ENCODE measurements around the gene PLXNC1. TPM values are rescaled to one million over a fixed set of nuclear protein-coding genes. Genes with fewer than 3 reads are reported as not detected.

The PLXNC1 gene
- total RNA-seq, 1 donor from 2014 or later: 3.3 TPM

DNA sequence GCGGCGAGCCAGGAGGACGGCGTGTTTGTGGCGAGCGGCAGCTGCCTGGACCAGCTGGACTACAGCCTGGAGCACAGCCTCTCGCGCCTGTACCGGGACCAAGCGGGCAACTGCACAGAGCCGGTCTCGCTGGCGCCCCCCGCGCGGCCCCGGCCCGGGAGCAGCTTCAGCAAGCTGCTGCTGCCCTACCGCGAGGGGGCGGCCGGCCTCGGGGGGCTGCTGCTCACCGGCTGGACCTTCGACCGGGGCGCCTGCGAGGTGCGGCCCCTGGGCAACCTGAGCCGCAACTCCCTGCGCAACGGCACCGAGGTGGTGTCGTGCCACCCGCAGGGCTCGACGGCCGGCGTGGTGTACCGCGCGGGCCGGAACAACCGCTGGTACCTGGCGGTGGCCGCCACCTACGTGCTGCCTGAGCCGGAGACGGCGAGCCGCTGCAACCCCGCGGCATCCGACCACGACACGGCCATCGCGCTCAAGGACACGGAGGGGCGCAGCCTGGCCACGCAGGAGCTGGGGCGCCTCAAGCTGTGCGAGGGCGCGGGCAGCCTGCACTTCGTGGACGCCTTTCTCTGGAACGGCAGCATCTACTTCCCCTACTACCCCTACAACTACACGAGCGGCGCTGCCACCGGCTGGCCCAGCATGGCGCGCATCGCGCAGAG is 873 bp downstream of the PLXNC1 start:
- ATAC-seq (ENCODE audit: poor library complexity) (peak; percentile 54), DNase-seq (no peak)
- intact Hi-C loops (cut with DNase I): loop anchor here (10.0 kb wide), 1 partner anchor 606 kb away; no protein-coding TSS in a partner anchor

DNA sequence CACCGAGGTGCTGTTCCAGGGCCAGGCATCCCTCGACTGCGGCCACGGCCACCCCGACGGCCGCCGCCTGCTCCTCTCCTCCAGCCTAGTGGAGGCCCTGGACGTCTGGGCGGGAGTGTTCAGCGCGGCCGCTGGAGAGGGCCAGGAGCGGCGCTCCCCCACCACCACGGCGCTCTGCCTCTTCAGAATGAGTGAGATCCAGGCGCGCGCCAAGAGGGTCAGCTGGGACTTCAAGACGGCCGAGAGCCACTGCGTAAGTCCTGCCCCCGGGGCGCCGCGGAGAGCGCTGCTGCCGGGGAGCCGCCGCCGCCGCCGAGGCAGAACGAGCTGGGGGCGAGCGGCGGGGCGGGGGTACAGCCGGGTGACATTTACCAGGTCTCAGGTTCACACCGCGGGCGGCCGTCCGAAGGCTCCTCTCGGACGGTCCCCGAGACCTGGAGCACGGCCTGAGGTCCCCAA is 1.4 kb downstream of the PLXNC1 start:
- peak; percentile 74 for DNase-seq
- intact Hi-C loops (cut with DNase I): loop anchor here (10.0 kb wide), 1 partner anchor 605 kb away; no protein-coding TSS in a partner anchor
- ATAC-seq (ENCODE audit: poor library complexity): peak; percentile 45

DNA sequence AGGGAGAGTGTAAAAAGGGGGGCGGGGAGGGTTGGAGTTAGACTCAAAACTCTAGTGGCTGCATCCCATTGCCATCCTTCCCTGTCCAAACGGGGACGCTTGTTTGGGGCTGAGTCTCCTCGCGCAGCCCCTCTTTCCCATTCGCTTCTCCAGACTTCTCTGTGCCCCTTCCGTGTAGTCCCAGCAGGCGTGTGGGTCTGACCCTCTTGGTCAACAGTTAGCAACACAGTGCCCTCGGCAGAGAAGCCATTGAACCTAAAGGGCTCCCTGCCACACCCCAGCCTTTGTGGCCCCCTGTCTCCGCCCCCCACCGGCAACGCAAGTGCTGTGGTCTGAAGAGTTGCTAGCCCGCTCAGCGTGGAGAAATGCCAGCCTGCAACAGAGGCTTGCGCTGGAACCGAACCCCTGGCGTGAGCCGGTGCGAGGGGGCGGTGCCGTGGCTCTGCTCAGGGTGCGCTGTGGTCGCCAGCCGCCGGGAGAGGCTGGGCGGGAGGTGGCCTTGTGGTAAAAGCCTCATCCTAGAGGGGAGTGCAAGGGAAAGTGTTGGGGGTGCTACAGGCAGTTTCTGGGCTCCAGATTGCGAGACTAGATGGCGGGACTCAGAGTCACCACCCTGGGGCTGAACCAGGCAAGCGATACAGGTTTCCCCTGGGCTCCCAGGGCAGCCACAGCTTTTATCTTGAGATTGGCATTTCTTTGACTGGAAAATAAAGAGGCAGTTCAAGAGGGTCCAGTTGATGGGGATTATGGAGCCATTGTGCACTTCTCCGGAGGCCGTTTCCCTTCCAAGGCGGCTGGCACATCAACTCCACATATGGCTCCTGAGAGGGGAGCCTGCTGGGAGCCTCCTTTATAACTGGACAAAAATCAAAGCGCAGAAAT is 2.1 kb downstream of the PLXNC1 start:
- intact Hi-C loops (cut with DNase I): no loop called here
- ATAC-seq (ENCODE audit: poor library complexity): no peak

DNA sequence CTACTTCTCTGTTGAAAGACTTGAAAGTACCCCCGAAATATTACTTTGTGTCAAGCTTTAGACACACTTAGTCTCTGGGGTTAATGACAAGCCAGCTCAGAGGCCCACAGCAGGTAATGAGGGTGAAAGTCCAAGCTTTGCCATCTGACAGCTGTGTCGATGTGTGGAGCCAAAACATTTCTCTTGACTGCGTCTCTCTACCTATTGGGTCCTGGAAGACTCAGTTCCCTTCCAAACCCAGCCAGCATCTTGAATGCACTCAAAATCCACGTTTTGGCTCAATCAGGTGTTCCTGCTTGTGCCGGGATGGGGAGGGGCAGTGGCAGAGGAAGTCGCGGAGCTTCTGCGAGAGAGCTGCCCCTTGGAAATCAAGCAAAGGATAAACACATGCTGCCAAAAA is 3.2 kb downstream of the PLXNC1 start:
- no peak for ATAC-seq (ENCODE audit: poor library complexity)
- intact Hi-C loops (cut with DNase I): no loop called here

More for the DNA sequence above, 2.1 kb downstream of the PLXNC1 start:
- DNase-seq: peak; percentile 60

DNA sequence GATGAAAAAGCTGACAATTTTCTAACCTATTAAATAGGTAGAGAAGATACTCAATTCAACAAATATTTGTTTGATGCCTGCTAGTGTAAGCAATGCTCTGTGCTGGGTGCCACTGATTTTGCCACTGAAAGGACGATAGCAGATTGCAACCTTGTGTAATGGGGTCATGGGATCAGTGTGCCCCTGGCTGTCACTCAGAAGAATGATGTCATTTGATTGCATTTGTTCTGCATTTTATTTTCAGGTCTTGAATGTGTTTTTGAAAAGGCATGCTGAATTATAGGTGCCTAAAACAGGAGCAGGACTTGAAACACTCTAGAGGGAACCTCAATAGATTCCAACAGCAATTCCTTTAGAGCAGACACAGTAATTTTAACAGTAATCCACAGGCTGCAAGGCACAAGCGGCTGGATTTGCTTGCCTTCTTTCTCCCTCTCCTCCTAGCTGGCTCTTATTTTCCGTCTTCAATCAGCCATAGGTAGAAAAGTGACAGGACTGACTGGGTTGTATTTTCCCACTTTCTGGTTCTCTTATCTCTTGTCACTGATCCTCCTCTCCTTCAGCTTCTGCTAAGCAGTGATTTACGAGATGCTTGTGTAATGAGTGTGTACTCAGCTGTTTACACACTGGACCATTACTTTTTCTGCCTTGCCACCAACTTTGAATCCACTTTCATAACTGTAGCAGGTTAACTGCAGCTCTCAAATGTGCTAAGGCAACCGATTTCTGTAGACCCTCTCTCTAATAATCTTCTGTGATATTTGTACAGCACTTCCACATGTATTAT is 4.1 kb downstream of the PLXNC1 start:
- DNase-seq: no peak
- intact Hi-C loops (cut with DNase I): no loop called here
- no peak for ATAC-seq (ENCODE audit: poor library complexity)

More for the DNA sequence above, 3.2 kb downstream of the PLXNC1 start:
- DNase-seq: no peak

DNA sequence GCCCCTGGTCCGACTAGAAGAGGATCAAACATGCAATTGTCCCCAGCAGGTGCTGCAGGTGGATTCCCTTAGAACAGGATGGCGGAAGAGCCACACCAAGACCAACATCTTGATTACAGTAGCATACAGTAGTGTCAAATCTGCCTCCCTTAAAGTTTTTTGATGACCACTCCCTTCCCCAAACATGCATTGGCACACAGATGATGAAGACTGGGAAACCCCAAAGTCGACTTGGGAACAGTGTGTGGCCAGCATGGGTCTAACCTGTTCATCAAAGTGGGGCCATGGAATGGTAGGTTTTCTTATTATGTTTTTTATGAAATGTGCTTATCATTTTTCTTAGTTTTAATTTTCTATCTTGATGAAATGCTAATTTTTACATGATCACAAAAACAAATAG is 8.8 kb downstream of the PLXNC1 start:
- no peak for ATAC-seq (ENCODE audit: poor library complexity)
- DNase-seq: no peak
- intact Hi-C loops (cut with DNase I): no loop called here

DNA sequence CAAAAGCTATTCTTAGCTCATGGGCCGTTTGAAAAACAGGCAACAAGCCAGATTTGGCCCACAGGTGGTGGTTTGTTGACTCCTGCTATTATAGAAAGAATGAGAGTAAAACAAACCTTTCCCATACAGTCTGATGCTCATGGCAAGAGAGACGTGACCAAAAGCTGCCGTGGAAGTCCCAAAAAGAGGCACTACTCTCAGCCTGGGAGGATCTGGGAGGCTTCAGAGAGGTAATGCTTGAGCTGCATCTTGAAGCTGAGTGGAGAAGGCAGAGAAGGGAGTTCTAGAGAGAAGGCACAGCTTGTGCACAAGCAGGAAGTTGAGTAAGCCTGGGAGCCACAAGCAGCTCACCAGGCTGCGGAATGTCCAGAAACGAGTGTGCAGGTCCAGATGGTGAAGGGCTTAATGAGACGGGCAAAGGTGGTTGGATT is 9.6 kb downstream of the PLXNC1 start:
- DNase-seq (no peak), ATAC-seq (ENCODE audit: poor library complexity) (no peak)
- intact Hi-C loops (cut with DNase I): no loop called here

DNA sequence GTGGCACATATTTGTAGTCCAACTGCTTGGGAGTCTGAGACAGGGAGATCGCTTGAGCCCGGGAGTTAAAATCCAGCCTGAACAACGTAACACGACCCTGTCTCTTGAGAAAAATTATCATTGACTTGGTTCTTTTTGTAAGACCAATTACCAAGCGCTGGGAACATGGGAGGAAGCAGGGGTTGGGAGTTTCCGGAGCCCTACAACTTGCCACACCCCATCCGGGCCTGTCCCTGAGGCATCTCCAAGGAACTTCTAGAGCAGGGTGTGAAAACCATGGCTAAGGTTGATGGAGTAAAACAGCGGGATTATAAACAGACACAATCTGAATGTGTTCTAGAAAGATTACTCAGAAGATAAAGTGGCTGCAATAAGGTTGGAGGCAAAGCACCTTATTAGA is 10.3 kb downstream of the PLXNC1 start:
- ATAC-seq (ENCODE audit: poor library complexity) (no peak), DNase-seq (no peak)
- intact Hi-C loops (cut with DNase I): no loop called here

DNA sequence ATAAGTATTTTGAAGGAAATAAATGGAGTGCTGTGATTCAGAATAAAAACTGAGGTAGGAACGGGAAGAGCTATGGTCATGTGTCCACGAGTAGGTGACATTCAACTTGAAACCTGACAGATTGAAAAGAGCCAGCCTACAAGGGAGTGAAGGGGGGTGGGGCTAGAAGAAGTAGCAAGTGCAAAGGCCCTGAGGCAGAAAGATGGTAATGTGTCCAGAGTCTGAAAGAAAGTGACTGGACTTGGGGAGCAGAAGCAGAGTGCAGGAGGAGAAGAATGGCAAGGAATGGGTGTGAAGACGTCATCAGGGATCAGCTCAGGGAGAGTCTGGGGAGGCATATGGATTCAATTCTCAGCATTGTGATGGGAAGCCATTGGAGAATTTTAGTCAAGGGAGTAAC is 13.7 kb downstream of the PLXNC1 start:
- intact Hi-C loops (cut with DNase I): no loop called here
- ATAC-seq (ENCODE audit: poor library complexity) (no peak), DNase-seq (no peak)

DNA sequence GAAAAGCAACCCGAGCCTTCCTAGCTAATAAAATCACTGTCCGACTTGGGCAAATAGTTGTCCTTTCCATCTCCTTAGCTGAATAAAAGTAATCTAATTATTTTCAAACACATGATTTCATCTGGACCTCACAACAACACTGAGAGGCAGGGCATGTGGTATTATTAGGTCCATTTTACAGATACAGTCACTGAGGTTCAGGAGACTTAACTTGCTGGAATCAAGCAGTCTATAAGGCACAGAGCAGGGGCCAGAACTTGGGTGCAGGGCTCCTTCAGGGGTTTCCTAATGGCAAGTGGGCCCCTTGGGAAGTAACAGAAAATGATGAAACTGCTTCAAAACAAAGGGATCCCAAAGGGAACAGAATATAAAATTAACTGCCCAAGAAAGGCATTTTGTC is 15.5 kb downstream of the PLXNC1 start:
- no peak for DNase-seq
- intact Hi-C loops (cut with DNase I): no loop called here
- ATAC-seq (ENCODE audit: poor library complexity): no peak

DNA sequence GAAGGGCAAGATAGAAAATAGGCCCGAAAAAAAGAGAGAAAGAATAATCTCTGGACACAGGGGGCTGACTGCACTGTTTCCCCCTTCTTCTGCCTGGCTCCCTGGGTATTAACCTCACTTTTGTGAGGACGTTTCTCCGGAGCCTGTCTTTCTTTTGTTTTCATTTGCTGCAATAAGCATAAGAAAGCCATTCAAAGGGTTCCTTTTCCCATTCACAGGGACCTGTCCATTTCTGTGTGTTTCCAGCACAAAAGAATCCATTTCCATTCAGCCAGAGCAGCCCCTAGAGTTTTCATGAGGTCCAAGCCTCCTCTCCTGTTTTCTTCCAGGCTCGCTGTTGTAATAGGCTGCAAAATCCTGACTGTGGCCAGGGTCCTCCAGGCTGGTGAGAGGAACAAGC is 16.8 kb downstream of the PLXNC1 start:
- intact Hi-C loops (cut with DNase I): no loop called here
- DNase-seq (no peak), ATAC-seq (ENCODE audit: poor library complexity) (no peak)

DNA sequence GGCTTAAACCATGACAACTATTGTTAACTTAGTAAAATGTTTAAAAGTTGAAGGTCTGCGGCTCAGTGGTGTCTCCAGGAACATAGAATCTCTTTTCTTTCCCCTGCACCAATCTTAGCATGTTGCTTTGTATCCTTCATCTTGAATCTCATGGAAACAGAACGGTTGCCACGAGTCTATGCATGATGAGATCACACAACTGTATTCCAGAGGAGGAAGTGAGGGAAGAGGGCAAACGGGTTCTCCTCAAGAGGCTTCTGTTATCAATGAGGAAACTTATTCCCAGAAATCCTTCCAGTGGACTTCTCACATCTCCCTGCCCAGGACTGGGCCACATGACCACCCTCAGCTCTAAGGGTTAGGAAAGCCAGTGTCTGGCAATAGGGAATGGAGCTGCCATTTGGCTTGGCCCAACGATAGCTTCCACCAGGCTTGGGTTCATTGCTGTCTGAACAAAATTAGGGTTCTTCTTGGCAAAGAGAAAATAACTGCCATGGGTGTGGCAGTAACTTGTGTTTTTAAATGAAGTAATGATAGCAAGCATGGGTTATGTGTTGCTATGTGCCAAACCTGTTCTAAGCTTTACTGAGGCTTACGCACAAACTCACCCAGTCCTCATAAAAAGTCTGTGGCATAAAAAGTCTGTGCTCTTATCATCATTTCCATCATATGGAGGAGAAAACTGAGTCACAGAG is 17.4 kb downstream of the PLXNC1 start:
- intact Hi-C loops (cut with DNase I): no loop called here
- ATAC-seq (ENCODE audit: poor library complexity): no peak

DNA sequence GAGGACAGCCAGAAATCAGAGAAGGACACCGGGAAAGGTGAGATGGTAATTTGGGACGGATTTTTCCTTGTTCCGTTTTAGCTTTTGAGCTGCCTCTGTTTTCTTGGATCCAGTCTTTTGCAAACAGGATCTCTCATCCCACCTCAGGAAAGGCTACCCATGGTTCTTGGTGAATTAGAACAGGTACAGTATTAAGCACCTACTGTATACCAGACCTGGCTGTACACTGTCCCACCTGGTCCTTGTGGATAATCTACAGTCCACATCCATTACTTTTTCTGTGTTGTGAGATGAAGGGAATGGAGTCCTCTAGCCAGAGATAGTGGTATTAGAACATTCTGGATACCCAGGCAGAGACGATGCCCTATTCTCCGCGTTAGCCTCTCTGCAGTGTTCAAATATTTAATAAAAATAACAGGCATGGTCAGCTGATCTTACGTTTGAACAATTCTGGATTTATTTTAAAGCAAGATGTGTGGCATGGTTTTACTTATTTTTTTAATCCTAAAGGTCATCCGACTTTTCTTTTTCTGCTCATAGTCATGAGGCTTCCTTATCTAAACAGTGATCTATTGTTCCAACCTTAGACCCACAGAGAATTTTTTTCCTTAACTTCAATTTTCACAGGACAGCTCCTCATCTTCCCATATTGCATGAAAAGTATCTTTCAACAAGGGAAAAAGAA is 18.8 kb downstream of the PLXNC1 start:
- intact Hi-C loops (cut with DNase I): no loop called here
- ATAC-seq (ENCODE audit: poor library complexity): no peak
- DNase-seq: no peak

More for the DNA sequence above, 17.4 kb downstream of the PLXNC1 start:
- DNase-seq: no peak

DNA sequence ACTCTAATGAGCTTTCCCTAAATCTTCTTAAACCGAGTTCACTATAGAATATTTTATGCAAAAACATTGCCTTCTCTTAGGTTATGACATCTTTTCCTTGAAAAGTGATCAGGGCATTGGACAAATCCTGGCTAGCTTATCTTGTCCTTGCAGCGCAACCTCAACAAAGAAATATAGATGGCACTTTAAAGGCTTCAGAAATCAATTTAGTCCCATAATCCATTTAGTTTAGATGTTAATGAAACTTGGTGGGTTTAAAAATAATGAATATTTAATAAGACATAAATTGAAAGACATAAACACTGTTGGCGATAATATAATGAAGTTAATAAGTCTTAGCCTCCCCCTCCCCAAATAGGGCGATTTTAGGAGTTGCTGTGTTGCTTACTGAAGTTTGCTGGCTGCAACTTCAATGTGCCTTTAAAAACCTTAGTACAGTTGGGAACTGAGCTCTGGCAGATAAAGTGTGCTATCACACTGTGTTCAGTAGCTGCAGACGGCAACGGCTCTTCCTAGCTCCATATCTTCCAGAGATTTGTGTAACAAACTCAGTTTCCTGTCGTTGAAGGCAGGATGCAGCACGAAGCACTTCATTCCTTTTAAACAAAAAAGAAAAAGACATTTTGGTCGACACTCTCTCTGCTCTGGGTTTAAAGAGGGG is 19.5 kb downstream of the PLXNC1 start:
- DNase-seq (no peak), ATAC-seq (ENCODE audit: poor library complexity) (no peak)
- intact Hi-C loops (cut with DNase I): no loop called here

DNA sequence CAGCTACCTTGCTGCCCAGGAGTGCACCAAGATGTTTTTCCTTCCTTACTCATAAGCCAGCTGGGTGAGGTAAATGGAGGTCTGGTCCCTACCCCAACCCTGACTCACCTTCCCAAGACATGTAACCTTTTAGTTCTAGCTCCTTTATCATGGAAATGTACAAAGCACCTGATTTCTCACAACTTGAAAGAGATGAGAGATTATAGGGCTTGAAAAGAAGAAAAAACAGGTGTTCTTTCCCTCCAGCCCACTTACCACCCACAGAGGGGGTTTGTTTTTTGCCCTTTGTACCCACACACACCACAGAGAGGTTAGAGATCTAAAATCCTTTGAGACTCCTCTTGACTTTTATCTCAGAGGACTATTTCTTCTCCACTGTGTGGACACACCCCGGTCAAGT is 21.1 kb downstream of the PLXNC1 start:
- intact Hi-C loops (cut with DNase I): no loop called here
- no peak for DNase-seq
- ATAC-seq (ENCODE audit: poor library complexity): no peak

DNA sequence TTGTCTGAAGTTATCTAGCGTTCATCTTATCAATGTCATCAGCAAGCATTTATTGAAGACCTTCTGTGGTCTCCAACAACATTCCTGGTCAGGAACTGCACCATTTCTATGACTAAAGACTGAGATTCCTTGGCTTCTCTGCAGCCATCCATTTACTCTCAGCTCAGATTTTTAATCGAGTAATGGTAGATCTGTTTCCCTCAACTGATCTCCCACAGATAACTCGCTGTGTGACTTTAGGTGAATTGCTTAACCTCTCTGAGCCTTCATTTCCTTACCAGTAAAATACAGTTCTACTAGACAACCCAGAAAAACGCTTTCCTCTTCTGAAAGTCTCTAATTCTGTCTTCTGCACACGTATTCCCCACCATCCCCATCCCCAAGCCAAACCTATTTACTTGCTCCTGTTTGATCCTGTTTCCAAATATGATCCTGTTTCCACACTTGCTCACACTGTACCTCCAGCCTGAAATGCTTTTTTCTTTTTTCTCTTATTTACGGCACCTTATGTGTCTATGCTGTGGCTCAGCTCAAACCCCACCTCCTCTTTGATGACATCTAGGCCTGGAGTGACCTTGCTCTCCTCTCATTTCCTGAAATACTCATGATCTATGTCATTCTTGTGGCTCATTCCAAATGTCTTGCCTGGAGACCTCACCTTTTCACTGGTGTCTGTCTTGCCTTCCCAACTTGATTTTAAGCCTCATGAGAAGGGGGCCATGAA is 21.8 kb downstream of the PLXNC1 start:
- no peak for ATAC-seq (ENCODE audit: poor library complexity)
- intact Hi-C loops (cut with DNase I): no loop called here

More for the DNA sequence above, 21.8 kb downstream of the PLXNC1 start:
- no peak for DNase-seq

Data from Right ventricle myocardium superior (tissue), 1 donor.